Measurements from ENCODE around the gene SALL1.

DNA sequence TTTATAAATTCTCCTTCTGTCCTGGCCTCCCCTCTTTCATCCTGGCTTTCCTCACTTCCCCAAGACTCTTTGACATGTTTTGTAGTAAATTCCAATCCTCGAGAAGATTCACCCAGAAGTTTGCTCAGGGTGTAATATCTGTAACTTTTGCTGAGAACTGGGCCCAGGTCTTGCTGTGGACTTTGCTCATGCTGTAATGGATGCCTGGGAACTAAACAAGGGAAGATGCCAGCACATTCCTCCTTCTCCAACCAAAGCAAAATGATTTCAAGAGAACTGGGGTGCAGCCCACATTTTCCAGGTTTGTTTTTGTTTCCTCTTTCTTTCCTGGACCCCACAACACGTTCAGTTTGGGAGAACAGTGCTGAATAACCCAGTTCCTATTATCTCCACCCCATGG is 6.6 kb upstream of the SALL1 start:
- TF ChIP-seq POLR2A (IDR thresholded peaks at IDR 0.05), result no peak
- TF ChIP-seq, protein P1, sequence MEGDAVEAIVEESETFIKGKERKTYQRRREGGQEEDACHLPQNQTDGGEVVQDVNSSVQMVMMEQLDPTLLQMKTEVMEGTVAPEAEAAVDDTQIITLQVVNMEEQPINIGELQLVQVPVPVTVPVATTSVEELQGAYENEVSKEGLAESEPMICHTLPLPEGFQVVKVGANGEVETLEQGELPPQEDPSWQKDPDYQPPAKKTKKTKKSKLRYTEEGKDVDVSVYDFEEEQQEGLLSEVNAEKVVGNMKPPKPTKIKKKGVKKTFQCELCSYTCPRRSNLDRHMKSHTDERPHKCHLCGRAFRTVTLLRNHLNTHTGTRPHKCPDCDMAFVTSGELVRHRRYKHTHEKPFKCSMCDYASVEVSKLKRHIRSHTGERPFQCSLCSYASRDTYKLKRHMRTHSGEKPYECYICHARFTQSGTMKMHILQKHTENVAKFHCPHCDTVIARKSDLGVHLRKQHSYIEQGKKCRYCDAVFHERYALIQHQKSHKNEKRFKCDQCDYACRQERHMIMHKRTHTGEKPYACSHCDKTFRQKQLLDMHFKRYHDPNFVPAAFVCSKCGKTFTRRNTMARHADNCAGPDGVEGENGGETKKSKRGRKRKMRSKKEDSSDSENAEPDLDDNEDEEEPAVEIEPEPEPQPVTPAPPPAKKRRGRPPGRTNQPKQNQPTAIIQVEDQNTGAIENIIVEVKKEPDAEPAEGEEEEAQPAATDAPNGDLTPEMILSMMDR (IDR thresholded peaks at IDR 0.05), result no peak

All from adrenal gland (tissue), 5 donors.